ENCODE results near the gene PTPRA. TPM values are rescaled to one million over a fixed set of nuclear protein-coding genes. Genes with fewer than 3 reads are reported as not detected.
A peak's percentile ranks its signal among the peaks of the same experiment; 100 is the strongest.

Gene PTPRA
- total and polyA plus RNA-seq, 2 of the 4 experiments (the other 2 are of a cell fraction): 35.0 to 50.0 TPM

- no TSS peak for BruUV-seq (replicated peaks)
- peaks cover 6% of the 10 kb centered on the region for H3K36me3 ChIP-seq (ENCODE audit: control insufficient read depth, insufficient read depth, low read length)
- no peaks in the 10 kb centered on the region for H4K20me1 ChIP-seq (ENCODE audit: insufficient read depth, low read length)
- TF ChIP-seq BHLHE40 (IDR thresholded peaks at IDR 0.05; ENCODE audit: low read depth, low read length): no peak
- TF ChIP-seq MXI1 (IDR thresholded peaks at IDR 0.05; ENCODE audit: borderline replicate concordance, low read depth, low read length): no peak
- TF ChIP-seq NFE2L2 (IDR thresholded peaks at IDR 0.05; ENCODE audit: low read depth, low read length): no peak
- no peak for TF ChIP-seq CHD1 (IDR thresholded peaks at IDR 0.05; ENCODE audit: low read depth, low read length)
- no peak for TF ChIP-seq MAZ (IDR thresholded peaks at IDR 0.05; ENCODE audit: borderline replicate concordance, low read depth, low read length)
- TF ChIP-seq RFX5 (IDR thresholded peaks at IDR 0.05; ENCODE audit: low read depth, low read length): no peak
- TF ChIP-seq MAFK (IDR thresholded peaks at IDR 0.05; ENCODE audit: low read depth, low read length): no peak
- no peak overlapping the region for H3K9ac ChIP-seq (ENCODE audit: low read depth, low read length)
- H3K9me1 ChIP-seq (ENCODE audit: insufficient read depth, low read length): 0 out of 2 replicates have a peak, but pooled peaks cover 4% of the 10 kb centered on the region
- in situ Hi-C loops (cut with MboI; ENCODE audit: low sequenced_read_pairs): no loop called here
- H2BK5ac ChIP-seq (ENCODE audit: low read depth, low read length, poor library complexity, severe bottlenecking): no peak overlapping the region
- no peak overlapping the region for H2BK20ac ChIP-seq (ENCODE audit: low read depth, low read length)
- no peak overlapping the region for H3K4me2 ChIP-seq (ENCODE audit: low read depth, low read length)
- H3K56ac ChIP-seq (ENCODE audit: extremely low read depth, insufficient read depth, low read length): no peak overlapping the region
- H3K79me1 ChIP-seq (ENCODE audit: low read depth in 1 of 2, low read length in 2 of 2): peaks cover 20 to 40% of the 10 kb centered on the region in 2 experiments
- H2BK15ac ChIP-seq (ENCODE audit: low read depth, low read length): no peak overlapping the region
- no peak overlapping the region for H2BK120ac ChIP-seq (ENCODE audit: low read depth, low read length)
- no peaks in the 10 kb centered on the region for H3K27me3 ChIP-seq (ENCODE audit: control insufficient read depth, insufficient read depth, low read length)
- POLR2A ChIA-PET (ENCODE audit: unreplicated experiment): interaction anchor here (0.6 kb wide), 1 partner anchor 8 kb away, joined by 3 read pairs; no protein-coding TSS in a partner anchor
- CTCF ChIA-PET: interaction anchor here (0.6 kb wide), 1 partner anchor 172 kb away, joined by 9 read pairs; no protein-coding TSS in a partner anchor
- no peak overlapping the region for H4K5ac ChIP-seq (ENCODE audit: low read depth, low read length)
- H2AK9ac ChIP-seq (replicated peaks; ENCODE audit: low read depth, low read length, poor library complexity): no peak overlapping the region
- H3K4ac ChIP-seq (ENCODE audit: low read depth, low read length): no peak overlapping the region
- peaks cover 3% of the 10 kb centered on the region; the same call in 1 of the 2 replicates for H3K4me1 ChIP-seq (ENCODE audit: control insufficient read depth, insufficient read depth, low read length)
- DNase-seq (no peak), ATAC-seq (ENCODE audit: low read depth) (peak; percentile 17; the same call in 1 of the 2 replicates)
- no peak overlapping the region for H3K14ac ChIP-seq (replicated peaks; ENCODE audit: low read depth, low read length)
- dilution Hi-C loops (cut with HindIII; ENCODE audit: low sequenced_read_pairs, unreplicated experiment): no loop called here
- no peak overlapping the region for H3K27ac ChIP-seq (ENCODE audit: insufficient read depth, low read length)
- H3K18ac ChIP-seq (ENCODE audit: low read depth, low read length): no peak overlapping the region
- no peak overlapping the region for H4K8ac ChIP-seq (ENCODE audit: low read depth in 2 of 2, low read length in 2 of 2)
- H4K91ac ChIP-seq (ENCODE audit: insufficient read depth, low read depth, low read length): no peak overlapping the region
- no peak overlapping the region for H3K23ac ChIP-seq (ENCODE audit: low read depth, low read length)
- H3K4me3 ChIP-seq (ENCODE audit: insufficient read depth, low read depth, low read length): no peak overlapping the region
- intact Hi-C loops (cut with micrococcal nuclease): no loop called here
- no peak overlapping the region for H2AFZ ChIP-seq (replicated peaks; ENCODE audit: low read length, poor library complexity)
- H3K9me3 ChIP-seq (ENCODE audit: control insufficient read depth, insufficient read depth, low read length): no peaks in the 10 kb centered on the region
- no peak overlapping the region for H2AK5ac ChIP-seq (ENCODE audit: low read depth, low read length)
These were observed 82.1 kb downstream of the PTPRA start for GRCh38 chr20:2955257-2955970.

Measured in IMR-90 (cell line).